ENCODE data around the gene CROT. TPM values are rescaled to one million over a fixed set of nuclear protein-coding genes. Genes with fewer than 3 reads are reported as not detected.

Gene CROT, protein sequence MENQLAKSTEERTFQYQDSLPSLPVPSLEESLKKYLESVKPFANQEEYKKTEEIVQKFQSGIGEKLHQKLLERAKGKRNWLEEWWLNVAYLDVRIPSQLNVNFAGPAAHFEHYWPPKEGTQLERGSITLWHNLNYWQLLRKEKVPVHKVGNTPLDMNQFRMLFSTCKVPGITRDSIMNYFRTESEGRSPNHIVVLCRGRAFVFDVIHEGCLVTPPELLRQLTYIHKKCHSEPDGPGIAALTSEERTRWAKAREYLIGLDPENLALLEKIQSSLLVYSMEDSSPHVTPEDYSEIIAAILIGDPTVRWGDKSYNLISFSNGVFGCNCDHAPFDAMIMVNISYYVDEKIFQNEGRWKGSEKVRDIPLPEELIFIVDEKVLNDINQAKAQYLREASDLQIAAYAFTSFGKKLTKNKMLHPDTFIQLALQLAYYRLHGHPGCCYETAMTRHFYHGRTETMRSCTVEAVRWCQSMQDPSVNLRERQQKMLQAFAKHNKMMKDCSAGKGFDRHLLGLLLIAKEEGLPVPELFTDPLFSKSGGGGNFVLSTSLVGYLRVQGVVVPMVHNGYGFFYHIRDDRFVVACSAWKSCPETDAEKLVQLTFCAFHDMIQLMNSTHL
- 5.6 to 6.5 TPM (median 6.2 TPM) in 5 replicates for total RNA-seq (2022; extraction: Qiagen RNA extraction)

DNA sequence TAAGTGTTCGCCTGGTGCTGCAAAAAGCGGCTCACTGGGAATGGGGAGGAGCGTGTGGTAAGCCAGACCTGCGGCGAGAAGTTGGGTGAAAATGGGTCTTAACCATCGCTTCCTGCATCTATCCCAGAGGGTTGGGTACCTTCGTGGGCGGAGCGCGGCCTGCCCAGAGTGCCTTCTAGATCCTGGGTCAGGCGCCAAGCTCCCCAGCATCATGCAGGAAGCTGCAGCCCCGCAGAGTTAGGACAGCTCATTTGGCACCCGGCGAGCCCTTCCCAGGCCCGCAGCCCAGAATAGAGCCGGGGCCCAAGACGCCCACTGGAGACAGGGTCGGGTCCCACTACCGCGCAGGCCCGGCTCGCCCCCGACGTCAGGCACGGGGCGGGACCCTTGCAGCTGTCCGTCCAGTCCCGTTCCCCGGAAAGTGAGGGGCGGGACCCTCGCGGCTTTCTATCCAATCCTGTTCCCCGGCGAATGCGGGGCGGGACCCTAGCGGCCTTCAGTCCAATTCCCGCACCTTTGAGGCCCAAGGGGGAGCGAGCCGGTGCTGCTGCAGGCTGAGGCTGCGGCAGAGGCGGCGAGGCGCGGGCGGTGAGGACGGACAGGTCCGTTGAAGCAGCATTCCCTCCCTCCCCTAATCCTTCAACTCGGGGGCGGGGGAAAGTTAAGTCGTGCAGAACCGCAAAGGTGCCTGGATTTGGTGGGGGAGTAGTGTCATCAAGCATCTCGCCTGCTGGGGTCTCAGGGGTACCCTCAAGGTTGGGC is at the start of gene CROT:
CROT (plus strand) TSS at position 499 of the 762 bp plus-strand sequence. CDS start 3,405 bp downstream, outside the sequence.

Other genes starting within 250 kb of the CROT start
- 14.7 to 22.4 TPM (median 18.5 TPM) in 5 replicates for gene DMTF1, start 193.2 kb upstream of the CROT start, total RNA-seq (2022; extraction: Qiagen RNA extraction)
- 23.5 to 27.3 TPM (median 25.8 TPM) in 5 replicates for gene TMEM243, start 125.9 kb upstream of the CROT start, total RNA-seq (2022; extraction: Qiagen RNA extraction)
- gene ABCB4, start 130.0 kb downstream of the CROT start, total RNA-seq (2022; extraction: Qiagen RNA extraction): not detected in 5 replicates